Amniotic stem cell (primary cell): ENCODE measurements around the gene MYO9A.

ENCODE experiments used
- DNase-seq: peaks from one replicate; lab custom pipeline; 2025; lab: John Stamatoyannopoulos, UW

The MYO9A gene, protein sequence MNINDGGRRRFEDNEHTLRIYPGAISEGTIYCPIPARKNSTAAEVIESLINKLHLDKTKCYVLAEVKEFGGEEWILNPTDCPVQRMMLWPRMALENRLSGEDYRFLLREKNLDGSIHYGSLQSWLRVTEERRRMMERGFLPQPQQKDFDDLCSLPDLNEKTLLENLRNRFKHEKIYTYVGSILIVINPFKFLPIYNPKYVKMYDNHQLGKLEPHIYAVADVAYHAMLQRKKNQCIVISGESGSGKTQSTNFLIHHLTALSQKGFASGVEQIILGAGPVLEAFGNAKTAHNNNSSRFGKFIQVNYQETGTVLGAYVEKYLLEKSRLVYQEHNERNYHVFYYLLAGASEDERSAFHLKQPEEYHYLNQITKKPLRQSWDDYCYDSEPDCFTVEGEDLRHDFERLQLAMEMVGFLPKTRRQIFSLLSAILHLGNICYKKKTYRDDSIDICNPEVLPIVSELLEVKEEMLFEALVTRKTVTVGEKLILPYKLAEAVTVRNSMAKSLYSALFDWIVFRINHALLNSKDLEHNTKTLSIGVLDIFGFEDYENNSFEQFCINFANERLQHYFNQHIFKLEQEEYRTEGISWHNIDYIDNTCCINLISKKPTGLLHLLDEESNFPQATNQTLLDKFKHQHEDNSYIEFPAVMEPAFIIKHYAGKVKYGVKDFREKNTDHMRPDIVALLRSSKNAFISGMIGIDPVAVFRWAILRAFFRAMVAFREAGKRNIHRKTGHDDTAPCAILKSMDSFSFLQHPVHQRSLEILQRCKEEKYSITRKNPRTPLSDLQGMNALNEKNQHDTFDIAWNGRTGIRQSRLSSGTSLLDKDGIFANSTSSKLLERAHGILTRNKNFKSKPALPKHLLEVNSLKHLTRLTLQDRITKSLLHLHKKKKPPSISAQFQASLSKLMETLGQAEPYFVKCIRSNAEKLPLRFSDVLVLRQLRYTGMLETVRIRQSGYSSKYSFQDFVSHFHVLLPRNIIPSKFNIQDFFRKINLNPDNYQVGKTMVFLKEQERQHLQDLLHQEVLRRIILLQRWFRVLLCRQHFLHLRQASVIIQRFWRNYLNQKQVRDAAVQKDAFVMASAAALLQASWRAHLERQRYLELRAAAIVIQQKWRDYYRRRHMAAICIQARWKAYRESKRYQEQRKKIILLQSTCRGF (N-terminal part only)

DNA sequence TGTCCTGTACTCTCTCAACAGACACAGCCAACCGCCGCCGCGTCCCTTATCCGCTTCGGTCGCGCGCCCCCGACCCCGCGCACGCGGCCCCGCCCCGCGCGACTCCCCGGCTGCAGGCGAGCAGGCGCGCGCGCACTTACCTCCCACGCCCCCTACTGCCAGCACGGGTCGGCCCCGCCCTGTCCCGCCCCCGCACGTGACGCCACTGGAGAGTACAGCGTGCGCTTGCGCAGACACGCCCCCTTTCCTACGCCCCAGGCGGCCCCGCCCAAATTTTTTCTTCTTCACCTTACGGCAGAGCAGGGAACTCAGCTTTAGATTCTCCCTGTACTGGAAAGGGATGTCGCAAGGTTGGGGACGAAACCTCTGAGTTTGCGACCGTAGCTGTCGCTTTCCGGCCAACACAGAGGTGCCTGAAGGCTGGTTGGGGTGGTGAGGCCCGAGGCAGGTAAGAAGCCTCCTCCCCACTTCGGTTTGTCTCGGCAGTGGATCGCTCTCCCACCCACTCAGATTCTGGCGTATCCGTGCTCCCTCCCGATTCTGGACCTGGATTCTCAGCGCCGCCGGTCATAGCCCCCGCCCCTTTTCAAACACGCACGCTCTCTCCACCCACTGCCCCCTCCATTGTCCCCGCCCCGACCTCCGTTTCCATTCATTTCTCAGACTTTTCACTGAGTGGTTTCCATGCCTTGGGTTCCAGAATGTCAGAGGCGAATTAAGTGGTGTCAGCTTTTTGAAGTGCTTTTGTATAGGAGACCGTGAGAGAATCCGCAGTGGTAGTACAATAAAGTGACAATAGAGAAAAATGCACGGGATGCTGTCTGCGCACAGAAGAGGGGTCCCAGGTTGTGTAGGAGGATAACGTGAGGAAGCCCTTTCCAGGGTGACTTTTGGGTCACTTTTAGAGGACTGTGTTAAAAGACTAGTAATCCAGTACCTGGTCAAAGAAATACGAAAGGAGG lies at the start of gene MYO9A, which contains the start of gene SENP8:
Gene MYO9A, minus strand, starts transcription at position 134 of the 962 bp plus-strand sequence. CDS start 71,587 bp downstream, outside the sequence.
Gene SENP8, plus strand, starts transcription at position 387 of the 962 bp plus-strand sequence. CDS start 21,221 bp downstream, outside the sequence.
- peak; percentile 96 for DNase-seq

DNA sequence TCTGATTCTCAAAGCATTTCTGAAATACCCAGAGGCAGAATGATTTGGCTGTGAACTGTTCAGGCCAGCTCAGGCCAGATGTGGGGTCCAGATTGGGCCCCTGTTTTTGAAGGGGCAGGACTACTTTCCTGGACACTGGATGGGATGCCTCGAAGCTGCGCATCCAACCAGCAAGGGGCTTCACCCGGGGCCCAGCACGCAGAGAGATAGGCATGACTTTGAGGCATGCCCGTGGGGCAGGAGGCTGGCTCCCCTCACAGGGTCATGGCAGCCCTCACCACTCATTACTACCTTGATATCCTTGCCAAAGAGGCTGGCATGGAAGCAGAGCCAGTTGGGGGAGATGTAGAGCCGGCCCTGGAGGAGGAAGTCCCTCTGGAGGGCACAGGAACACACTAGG lies 49.5 kb upstream of the MYO9A start:
- no peak for DNase-seq

DNA sequence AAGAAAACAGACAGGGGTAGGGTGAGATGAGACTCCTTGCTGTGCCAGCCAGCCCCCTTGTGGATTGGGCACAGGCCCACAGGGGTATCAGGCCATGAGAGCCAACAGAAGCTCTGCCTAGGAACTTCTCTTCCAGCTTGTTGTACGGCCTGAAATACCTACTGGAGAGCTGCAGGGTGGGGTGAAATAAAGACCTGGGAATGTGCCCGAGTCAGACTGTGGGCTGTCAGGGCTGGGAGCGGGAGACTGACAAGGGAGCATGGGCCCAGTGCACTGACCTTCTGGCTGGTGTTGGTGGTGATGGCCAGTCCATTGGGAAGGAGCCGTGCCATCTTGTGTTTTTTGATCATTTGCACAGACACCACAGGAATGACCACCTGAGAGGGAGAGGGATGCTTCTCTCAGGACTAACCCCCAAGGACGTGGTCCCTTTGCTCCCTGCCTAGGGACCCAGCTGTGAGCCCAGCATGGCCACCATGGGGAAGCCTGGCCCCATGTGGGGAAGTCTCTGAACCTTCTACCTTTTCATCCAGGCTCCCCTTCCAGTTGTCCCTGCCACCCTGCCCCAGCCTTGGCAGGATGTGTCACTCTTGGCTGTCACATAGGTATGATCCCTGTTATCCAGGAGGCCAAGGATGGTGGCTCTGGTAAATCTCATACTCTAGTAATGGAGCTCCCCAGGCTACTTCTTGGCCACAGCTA lies 48.9 kb upstream of the MYO9A start:
- no peak for DNase-seq

DNA sequence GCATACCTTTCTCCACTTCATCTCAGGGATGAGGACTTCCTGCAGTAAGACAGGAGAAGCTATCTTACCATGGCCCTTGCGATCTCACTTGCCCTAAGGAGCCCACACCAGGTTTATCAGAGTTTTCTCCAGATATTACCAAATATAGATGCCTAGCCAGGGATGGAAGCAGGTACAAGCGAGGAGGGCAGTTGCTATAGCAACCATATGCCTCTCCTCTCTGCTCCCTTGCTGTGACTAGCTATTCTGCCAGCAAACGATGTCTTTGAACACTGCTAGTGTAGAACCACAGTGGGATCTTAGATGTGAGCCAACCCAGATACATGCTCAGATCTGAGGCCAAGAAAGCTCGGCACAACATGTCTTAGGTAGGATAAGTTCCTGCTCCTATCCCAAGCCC lies 45.8 kb upstream of the MYO9A start:
- no peak for DNase-seq

DNA sequence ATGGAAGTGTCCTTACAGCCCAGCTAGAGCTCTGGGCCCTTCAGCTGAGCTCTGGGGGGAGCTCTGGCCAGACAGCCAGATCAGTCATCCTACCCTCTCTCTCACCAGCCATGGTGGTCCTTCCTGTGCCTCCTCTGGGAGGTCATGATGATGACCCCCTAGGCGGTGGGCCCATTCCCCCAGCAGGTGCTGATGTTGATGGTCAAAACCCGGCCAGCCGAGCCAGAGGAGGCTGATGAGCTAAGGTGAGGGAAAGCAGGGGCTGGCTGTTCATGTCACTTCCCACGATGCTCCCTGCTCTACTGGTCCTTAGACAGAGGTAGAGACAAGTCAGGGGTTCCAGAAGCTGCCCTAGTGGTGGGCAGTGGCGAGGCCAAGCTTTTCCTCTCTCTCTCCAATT lies 44.6 kb upstream of the MYO9A start:
- DNase-seq = no peak

DNA sequence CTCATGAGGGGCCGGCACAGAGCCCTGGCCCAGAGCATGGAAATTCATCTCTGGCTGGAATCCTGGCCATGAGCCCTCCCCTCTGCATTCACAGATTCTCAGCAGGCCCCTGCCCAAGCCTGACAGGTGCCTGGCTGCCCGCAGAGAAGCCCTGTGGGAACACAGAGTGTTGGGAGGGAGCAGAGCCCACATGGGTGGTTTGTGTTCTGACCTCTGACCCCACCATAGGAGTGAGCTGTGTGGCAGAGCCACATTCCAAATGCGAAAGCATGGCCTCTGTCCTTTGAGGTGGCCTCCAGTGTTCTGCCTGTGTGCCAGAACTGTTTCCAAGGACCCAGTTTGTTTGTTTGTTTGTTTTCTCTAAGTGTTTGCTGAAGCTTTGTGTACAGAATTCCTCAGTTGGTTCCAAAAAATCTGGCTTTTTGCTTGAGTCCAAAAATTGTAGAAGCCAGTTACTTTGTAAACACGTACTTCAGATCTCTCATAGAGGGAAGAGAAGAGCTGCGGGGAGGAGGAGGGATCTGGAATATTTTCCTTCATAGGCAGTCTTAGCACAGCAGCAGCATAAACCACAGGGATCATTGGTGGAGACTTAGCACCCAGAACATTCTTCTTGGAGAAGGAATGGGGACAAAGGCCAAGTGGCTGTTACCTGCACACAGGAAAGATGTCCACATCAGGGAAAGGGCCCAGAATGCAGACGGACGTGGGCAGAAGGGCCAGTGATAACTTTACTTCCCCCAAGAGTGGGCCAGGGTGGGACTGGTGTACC lies 43.6 kb upstream of the MYO9A start:
- no peak for DNase-seq

DNA sequence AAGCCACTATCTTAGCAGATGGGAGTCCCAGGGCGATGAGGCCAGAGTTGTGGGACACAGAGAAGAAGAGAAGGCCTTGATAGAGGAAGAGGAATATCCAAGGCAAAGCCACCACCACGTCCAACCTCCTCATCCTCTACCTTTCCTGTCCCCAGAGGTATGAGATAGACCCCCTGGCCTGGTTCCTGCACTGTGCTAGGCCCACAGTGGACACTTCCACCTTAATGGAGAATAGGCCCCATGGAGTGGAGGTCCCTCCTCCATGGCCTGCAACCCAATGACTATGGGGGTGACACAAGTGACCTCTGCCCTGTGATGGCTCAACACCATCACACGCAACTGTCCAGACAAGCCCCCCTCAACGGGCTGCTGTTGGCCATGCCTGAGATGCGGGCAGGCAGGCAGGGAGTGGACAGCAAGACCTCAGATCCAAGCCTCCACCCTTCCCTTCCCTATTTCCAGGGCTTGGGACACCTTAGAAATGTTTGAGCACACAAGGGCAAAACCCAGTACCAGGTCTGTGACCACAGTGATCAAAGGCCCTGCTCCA lies 42.8 kb upstream of the MYO9A start:
- no peak for DNase-seq

DNA sequence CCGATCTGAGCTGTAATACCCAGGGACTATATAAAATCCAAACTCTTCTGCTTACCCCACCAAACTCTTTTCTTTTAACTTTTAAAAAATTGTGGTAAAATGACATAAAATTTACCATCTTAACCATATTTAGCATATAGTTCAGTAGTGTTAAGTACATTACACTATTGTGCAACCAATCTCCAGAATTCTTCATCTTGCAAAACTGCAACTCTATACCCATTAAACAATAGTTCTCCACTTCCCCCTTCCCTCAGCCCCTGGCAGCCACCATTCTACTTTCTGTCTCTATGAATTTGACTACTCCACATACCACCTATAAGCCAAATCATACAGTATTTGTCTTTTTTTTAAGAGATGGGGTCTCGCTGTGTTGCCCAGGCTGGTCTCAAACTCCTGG lies 39.0 kb upstream of the MYO9A start:
- DNase-seq = no peak

DNA sequence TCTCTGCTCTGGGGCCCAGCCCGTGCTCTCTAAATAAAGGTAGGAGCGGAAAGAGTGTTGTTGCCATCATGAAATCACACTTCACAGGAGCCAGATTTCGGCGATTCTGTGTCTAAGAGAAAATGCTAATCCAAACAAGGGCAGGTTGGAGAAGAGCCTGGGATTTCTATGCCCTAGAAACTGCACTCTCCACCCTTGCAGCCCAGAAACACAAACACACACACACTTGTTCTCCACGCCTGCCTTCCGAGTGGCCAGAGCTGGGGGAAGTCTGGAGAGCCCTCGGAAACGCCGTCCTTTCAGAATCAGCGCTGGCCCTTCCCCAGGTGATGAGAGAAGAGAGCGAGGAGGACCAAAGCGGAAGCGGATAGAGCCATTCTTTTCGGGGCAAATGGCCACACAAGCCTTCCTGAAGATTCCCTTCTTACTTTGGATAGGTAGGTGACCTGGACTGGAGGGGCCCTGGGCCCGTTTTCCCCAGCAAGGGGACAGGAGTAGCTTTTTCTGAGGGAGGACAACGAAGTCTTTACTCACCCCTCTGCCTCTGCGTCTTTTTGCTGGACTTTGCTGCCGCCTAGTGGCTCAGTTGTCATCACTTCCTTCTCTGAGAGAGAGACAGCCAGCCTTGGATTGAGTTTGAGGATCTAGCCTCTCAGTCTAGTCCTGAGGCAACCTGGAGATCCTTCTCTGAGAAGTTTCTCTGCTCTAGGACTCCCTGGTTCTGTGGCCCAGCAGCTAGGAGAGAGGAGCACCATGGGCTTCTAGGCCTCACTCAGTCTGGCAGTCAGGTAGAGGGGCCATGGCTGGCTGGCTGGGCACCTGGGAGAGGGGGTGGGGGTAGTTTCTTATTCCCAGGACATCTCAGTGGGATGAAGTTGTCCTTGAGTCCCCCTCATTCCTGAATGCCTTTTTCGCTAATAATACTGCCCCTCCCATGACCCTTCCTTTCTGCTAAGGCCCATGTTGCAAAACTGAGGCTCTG lies 38.0 kb upstream of the MYO9A start:
- DNase-seq = peak; percentile 71

DNA sequence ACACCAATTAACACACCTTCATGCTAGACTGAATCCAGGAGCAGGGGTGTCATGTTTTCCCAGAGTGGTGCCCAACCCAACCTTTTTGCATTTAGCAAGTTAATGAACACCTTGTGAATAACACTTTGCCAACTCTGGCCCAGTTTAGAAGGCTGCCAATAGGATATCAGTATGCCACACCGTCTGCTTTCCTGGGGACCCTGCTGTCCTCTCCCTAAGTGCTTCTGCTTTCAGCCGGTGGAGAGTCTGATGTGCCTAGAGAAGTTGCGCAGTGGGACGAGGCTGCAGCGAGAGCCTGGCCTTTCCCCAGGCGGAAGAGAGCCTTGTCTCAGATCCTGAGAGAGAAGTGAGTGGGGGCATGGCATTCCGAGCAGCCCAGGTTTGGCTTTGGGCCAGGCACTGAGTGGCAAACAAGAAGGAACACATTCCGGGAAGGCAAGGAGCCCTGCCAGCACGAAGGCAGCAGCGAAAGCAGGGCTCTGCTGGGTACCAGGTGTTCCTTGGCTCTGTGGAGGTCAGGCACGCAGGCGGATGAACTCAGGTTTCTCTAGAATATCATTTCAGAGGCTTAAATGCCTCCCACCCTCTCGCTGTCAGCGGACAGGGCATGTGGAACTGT lies 37.2 kb upstream of the MYO9A start:
- no peak for DNase-seq

DNA sequence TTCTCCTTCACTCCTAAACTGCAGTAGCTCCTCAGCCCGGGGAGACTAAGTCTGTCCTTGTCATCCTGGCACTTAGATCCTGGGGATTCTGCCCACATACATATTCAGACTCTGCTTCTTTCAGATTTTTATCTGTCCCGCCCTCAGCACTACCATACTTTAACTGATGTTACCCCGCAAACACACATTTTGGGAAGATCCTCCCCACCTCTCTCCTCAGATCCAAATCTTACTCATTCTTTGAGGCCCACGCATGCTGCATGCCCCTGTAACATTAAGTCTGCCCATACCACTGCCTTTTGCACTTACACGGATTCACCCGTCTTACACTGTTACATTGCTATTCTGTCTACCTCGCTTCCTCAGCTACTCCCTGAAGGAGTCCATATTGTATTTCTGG lies 36.4 kb upstream of the MYO9A start:
- no peak for DNase-seq

DNA sequence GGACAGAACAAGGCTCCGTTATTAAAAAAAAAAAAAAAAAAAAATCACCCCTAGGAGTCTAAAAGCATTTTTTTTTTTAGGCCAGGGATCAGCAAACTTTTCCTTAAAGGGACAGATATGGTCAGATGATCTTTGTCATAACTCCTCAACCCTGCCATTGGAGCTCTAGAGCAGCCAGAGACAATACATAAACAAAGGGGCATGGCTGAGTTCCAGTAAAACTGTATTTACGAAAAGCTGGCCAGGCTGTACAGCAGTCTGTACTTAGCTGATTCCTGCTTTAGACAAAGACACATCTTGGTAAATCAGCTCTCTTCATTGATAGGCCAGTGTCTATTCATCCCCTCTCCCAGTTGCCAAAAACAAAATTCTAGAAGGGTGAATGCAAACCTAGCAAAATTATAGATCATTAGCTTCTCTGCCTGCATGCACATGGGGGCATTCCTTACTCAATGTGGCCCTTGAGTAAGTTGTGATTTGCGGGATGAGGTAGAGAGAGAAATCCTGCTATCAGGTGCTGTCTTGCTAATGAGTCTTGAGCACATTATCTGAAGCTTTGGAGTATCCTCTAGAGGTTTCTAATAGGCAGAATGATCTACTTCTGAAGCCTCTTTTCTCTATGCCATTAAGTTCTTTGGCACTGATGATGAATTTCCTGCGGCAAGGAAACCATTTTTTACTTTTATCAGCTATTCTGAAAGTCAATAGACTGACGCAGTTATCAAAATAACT lies 35.5 kb upstream of the MYO9A start:
- DNase-seq = no peak

DNA sequence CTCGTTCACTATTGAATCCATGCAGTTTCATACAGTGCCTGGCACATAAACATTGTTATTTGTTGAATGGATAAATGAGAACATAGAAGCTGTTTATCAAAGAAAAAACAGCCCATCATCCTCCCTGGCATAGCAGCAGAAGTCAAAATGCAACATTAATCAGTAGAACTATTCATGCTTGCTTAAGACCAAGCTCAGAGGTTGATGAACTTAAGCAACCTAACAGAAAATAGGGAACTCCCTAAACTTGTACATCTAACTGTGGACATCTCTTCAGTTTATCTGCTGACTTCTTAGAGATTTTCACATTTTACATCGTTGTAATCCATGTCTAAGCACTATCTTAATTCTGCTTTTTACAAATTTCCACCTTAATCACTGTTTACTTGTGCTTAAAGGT lies 29.5 kb upstream of the MYO9A start:
- no peak for DNase-seq

DNA sequence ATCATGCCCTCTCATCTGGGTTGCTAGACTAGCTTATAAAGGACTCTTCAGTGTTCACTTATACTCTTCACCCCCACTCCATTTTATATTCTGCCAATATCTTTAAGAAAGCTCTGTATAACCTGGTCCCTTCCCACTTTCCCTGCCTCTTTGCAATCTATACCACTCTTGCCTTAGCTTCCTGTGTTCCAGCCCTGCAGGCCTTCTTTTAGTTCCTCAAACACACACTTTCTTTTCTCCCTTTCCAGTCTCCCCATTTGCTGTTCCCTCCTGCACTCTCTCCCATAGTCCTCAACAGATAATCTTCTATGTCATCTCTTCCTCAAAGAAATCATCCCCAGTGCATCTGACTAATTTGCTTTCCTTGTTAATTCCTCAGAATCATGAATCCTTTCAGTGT lies 29.0 kb upstream of the MYO9A start:
- DNase-seq = no peak

DNA sequence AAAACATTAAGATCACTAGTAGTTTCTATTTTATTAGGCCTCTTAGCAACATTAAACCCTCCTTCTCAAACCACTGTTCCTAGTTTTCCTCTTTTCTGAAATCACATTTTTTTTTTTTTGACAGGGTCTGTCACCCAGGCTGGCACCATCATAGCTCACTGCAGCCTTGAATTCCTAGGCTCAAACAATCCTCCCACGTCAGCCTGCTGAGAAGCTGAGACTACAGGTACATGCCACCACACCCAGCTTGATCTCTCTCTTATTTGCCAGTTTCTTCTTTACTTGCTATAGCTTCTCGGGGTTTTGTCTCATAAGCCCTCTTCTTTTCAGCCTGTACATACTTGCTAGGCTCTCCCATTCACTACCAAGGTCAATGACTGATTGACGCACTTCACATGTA lies 28.3 kb upstream of the MYO9A start:
- no peak for DNase-seq

DNA sequence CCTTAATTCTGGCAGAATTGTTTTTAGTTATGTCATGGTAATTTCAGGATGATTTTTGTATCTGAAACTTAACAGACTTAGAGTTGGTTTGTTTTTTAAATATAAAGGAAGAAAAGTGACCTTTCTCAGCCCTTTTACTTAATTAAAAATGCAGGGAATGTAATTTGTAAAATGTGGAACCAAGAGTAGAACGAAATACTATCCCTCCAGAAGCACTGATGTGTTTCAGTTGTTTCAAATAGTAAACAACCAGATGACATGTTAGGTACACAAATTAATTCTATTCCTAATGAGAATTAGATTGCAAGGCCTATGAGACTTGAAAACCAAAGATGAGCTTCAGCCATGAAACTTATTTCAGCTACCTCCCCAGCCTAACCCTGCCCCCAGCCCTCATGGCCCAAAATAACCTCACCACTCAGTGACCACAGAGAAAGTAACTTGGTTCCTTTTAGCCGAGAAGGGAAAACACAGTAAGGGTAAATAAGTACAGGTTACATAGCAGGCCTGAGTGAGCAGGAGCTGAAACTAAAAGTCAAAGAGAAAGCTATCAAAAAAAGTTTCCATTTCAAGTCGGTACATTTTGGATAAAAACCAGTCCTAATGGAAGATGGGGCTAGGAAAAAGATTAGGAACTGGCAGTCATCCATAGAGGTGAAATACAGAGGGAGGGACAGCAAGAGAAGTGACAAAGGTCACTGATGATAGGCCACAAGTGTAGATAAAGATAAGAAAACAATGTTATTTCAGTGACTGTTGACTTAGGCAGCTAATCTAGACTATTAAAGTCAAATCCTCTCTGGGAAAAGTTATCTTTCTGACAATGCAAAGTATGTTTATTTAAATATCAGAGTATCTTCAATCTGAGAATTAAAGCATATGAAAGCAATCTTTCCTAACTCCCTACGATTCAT lies 23.5 kb upstream of the MYO9A start:
- no peak for DNase-seq
